Fibroblast of lung (primary cell): Measurements from ENCODE around the gene CLK4. TPM values are rescaled to one million over a fixed set of nuclear protein-coding genes. Genes with fewer than 3 reads are reported as not detected.
A peak's percentile ranks its signal among the peaks of the same experiment; 100 is the strongest.

Experiments used
- DNase-seq, 2 donors: peaks; one replicate each; pipeline versions ENCODE4 v3.0.0 to v3.0.0-alpha.2; 2010; ENCODE audit warnings: low read depth in 2 of 2
- H2AFZ ChIP-seq: 2 replicates; pipeline ENCODE4 v1.5.1; 2012; ENCODE audit warnings: low read length, control low read depth, inconsistent platforms
- H3K27ac ChIP-seq: 2 replicates; pipeline ENCODE4 v1.5.1; 2011; ENCODE audit warnings: low read length, control low read depth; ENCODE audit not compliant: insufficient read depth
- H3K27me3 ChIP-seq: 2 replicates; pipeline ENCODE4 v1.5.1; 2011; ENCODE audit warnings: mild to moderate bottlenecking, low read length; ENCODE audit not compliant: control insufficient read depth, insufficient read depth
- H3K36me3 ChIP-seq: 2 replicates; pipeline ENCODE4 v1.5.1; 2011; ENCODE audit warnings: low read length; ENCODE audit not compliant: control insufficient read depth, insufficient read depth
- H3K4me1 ChIP-seq: 2 replicates; pipeline ENCODE4 v1.5.1; 2011; ENCODE audit warnings: low read length; ENCODE audit not compliant: control insufficient read depth, insufficient read depth; ENCODE audit errors: extremely low read depth
- H3K4me2 ChIP-seq: 2 replicates; pipeline ENCODE4 v1.5.1; 2011; ENCODE audit warnings: low read length, control low read depth; ENCODE audit not compliant: insufficient read depth; ENCODE audit errors: extremely low read depth
- H3K4me3 ChIP-seq, 4 experiments: fragments of 200-600 bp in 1 of 4; sonication (generic) in 1 of 4; replicated peaks in 1 of 4; 2 replicates each; pipeline ENCODE4 v1.5.1; 2011 to 2016; ENCODE audit warnings: low read length in 4 of 4, low read depth in 3 of 4, mild to moderate bottlenecking in 3 of 4, control low read depth in 2 of 4, inconsistent platforms in 1 of 4, mixed read lengths in 1 of 4; ENCODE audit not compliant: insufficient read depth in 1 of 4; ENCODE audit errors: control extremely low read depth in 1 of 4
- H3K79me2 ChIP-seq: 2 replicates; pipeline ENCODE4 v1.5.1; 2012; ENCODE audit warnings: mild to moderate bottlenecking, low read length, inconsistent platforms; ENCODE audit not compliant: control insufficient read depth, insufficient read depth
- H3K9ac ChIP-seq: 2 replicates; pipeline ENCODE4 v1.5.1; 2011; ENCODE audit warnings: mild to moderate bottlenecking, low read length, control low read depth; ENCODE audit not compliant: insufficient read depth
- H3K9me3 ChIP-seq: 2 replicates; pipeline ENCODE4 v1.5.1; 2012; ENCODE audit warnings: low read depth, low read length; ENCODE audit not compliant: control insufficient read depth, insufficient read depth
- H4K20me1 ChIP-seq: 2 replicates; pipeline ENCODE4 v1.5.1; 2011; ENCODE audit warnings: low read length; ENCODE audit not compliant: control insufficient read depth, insufficient read depth; ENCODE audit errors: extremely low read depth
- EZH2 ChIP-seq: IDR thresholded peaks from 2 replicates; pipeline ENCODE4 v1.5.1; 2012; ENCODE audit warnings: low read length, control low read depth, mild to moderate bottlenecking; ENCODE audit errors: missing control alignments
- polyA plus RNA-seq, 2 donors: library from polyadenylated mRNA; depleted of rRNA in 1 of 2; stranded (reverse) in 1 of 2; unstranded in 1 of 2; fragments of >200 nt; gene quantifications; 2 replicates each; pipeline ENCODE4 v1.2.1, GENCODE V29; 2011 to 2012; ENCODE audit warnings: missing spikeins in 1 of 2
- total RNA-seq: library from RNA; depleted of rRNA; stranded (reverse); fragments of >200 nt; gene quantifications from 2 replicates; pipeline ENCODE4 v1.2.1, GENCODE V29; 2014
- TF ChIP-seq, protein P1 (sequence below), 2 donors: IDR thresholded peaks in 1 of 2; conservative IDR thresholded peaks in 1 of 2; 1 replicate in 1 of 2; 2 replicates in 1 of 2; pipeline ENCODE4 v1.5.1; 2011 to 2012; ENCODE audit warnings: low read length in 2 of 2, control low read depth in 1 of 2, inconsistent platforms in 1 of 2, low read depth in 1 of 2, mild to moderate bottlenecking in 1 of 2

CLK4 gene
- total and polyA plus RNA-seq, 2 donors (not counting 1 experiment from before 2014, with no cell fraction given) = 20.7 to 27.9 TPM

DNA sequence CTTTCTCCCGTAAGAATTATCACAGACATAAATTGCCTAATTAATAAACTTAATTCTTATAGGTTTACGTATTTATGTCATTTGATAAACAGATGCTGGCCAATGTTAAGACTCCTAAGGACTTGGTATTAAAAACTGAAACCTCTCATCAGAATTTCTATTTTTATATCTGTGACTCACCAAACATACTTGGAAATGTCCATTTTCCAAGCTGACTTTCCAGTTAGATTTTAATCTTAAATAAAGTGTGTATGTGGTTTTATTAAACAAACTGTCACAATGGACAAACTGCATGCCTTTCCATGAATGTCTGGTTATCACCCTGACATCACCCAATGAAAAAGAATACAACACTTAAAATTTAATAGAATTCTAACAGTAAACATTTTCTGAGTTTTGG, 24.1 kb downstream of the CLK4 start:
- Histone ChIP-seq H4K20me1 (no peaks in the 10 kb centered on the region), H3K4me1 (no peaks in the 10 kb centered on the region), H3K27ac (no peak overlapping the region), H3K4me3 (no peak overlapping the region), H2AFZ (no peak overlapping the region), H3K79me2 (no peaks in the 10 kb centered on the region), H3K4me2 (no peak overlapping the region), H3K9me3 (no peaks in the 10 kb centered on the region), H3K36me3 (peaks cover 2% of the 10 kb centered on the region), H3K9ac (no peak overlapping the region), H3K27me3 (no peaks in the 10 kb centered on the region)
- DNase-seq = peak; percentile 39 to 51
- TF ChIP-seq, protein P1, sequence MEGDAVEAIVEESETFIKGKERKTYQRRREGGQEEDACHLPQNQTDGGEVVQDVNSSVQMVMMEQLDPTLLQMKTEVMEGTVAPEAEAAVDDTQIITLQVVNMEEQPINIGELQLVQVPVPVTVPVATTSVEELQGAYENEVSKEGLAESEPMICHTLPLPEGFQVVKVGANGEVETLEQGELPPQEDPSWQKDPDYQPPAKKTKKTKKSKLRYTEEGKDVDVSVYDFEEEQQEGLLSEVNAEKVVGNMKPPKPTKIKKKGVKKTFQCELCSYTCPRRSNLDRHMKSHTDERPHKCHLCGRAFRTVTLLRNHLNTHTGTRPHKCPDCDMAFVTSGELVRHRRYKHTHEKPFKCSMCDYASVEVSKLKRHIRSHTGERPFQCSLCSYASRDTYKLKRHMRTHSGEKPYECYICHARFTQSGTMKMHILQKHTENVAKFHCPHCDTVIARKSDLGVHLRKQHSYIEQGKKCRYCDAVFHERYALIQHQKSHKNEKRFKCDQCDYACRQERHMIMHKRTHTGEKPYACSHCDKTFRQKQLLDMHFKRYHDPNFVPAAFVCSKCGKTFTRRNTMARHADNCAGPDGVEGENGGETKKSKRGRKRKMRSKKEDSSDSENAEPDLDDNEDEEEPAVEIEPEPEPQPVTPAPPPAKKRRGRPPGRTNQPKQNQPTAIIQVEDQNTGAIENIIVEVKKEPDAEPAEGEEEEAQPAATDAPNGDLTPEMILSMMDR (conservative IDR thresholded peaks at IDR 0.05 in 1 of 2, IDR thresholded peaks at IDR 0.05 in 1 of 2; ENCODE audit: low read depth in 1 of 2, low read length in 2 of 2) = no peak
- TF ChIP-seq EZH2 = no peak

- TF ChIP-seq, protein P1 (conservative IDR thresholded peaks at IDR 0.05 in 1 of 2, IDR thresholded peaks at IDR 0.05 in 1 of 2; ENCODE audit: low read depth in 1 of 2, low read length in 2 of 2) = no peak
- no peak for TF ChIP-seq EZH2
- no peak for DNase-seq
- Histone ChIP-seq H3K36me3 (no peaks in the 10 kb centered on the region), H4K20me1 (no peaks in the 10 kb centered on the region), H3K4me2 (no peak overlapping the region), H3K79me2 (no peaks in the 10 kb centered on the region), H3K9me3 (no peaks in the 10 kb centered on the region), H2AFZ (no peak overlapping the region), H3K4me3 (no peak overlapping the region), H3K9ac (no peak overlapping the region), H3K4me1 (no peaks in the 10 kb centered on the region), H3K27ac (no peak overlapping the region), H3K27me3 (no peaks in the 10 kb centered on the region)
Observed at GRCh38 chr5:178595750-178596149, 31.1 kb downstream of the CLK4 start.

DNA sequence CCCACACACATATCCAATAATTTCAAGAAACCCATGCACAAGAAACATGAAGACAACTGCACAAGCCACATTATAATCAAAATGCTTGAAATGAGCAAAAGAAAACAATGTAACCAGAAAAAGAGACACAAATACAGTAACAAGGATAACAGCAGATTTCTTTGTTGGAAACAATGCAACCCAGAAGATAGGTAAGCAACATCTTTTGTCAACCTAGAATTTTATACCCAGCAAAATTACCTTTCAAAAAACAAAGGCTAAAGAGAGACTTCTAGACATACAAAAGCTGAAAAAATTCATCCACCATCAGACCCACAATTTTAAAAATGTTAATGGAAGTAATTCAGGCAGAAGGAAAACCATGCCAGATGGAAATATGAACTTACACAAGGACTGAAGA, 31.7 kb downstream of the CLK4 start:
- TF ChIP-seq, protein P1 (conservative IDR thresholded peaks at IDR 0.05 in 1 of 2, IDR thresholded peaks at IDR 0.05 in 1 of 2; ENCODE audit: low read depth in 1 of 2, low read length in 2 of 2) = no peak
- TF ChIP-seq EZH2 = no peak
- Histone ChIP-seq H3K79me2 (no peaks in the 10 kb centered on the region), H3K36me3 (no peaks in the 10 kb centered on the region), H2AFZ (no peak overlapping the region), H3K4me3 (no peak overlapping the region), H3K27ac (no peak overlapping the region), H3K27me3 (no peaks in the 10 kb centered on the region), H3K4me2 (no peak overlapping the region), H4K20me1 (no peaks in the 10 kb centered on the region), H3K9me3 (no peaks in the 10 kb centered on the region), H3K9ac (no peak overlapping the region), H3K4me1 (no peaks in the 10 kb centered on the region)
- no peak for DNase-seq
